ENCODE measurements around the gene UBE2J2. TPM values are rescaled to one million over a fixed set of nuclear protein-coding genes. Genes with fewer than 3 reads are reported as not detected.

Gene UBE2J2
- total and polyA plus RNA-seq, 2 of the 13 experiments (the other 11 are each of a cell fraction or from before 2014, with no cell fraction given), result 25.4 to 29.4 TPM

- TF ChIP-seq NRL (CRISPR knock-in tag; IDR thresholded peaks at IDR 0.05; ENCODE audit: borderline replicate concordance), result no peak; the same call in 1 of the 2 replicates
- no peak for TF ChIP-seq TFAP4 (IDR thresholded peaks at IDR 0.05; ENCODE audit: borderline replicate concordance, low read depth)
- no peak for TF ChIP-seq ZNF891 (CRISPR knock-in tag; IDR thresholded peaks at IDR 0.05)
- no peak for TF ChIP-seq NFE2L2 (IDR thresholded peaks at IDR 0.05; ENCODE audit: low read length)
- TF ChIP-seq PHF8 (CRISPR knock-in tag; IDR thresholded peaks at IDR 0.05), result peak; percentile 53; the same call in 1 of the 2 replicates
- no peak for TF ChIP-seq HNRNPUL1 (IDR thresholded peaks at IDR 0.05; ENCODE audit: low read depth, low read length)
- TF ChIP-seq ZNF841 (CRISPR knock-in tag; IDR thresholded peaks at IDR 0.05; ENCODE audit: borderline replicate concordance), result no peak
- no peak for TF ChIP-seq RFXANK (CRISPR knock-in tag; IDR thresholded peaks at IDR 0.05)
- TF ChIP-seq ADNP (CRISPR knock-in tag; IDR thresholded peaks at IDR 0.05), result peak; percentile 84
- TF ChIP-seq, protein P1, sequence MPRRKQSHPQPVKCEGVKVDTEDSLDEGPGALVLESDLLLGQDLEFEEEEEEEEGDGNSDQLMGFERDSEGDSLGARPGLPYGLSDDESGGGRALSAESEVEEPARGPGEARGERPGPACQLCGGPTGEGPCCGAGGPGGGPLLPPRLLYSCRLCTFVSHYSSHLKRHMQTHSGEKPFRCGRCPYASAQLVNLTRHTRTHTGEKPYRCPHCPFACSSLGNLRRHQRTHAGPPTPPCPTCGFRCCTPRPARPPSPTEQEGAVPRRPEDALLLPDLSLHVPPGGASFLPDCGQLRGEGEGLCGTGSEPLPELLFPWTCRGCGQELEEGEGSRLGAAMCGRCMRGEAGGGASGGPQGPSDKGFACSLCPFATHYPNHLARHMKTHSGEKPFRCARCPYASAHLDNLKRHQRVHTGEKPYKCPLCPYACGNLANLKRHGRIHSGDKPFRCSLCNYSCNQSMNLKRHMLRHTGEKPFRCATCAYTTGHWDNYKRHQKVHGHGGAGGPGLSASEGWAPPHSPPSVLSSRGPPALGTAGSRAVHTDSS (CRISPR knock-in tag; conservative IDR thresholded peaks at IDR 0.05), result no peak
- peak; percentile 18; the same call in 1 of the 2 replicates for TF ChIP-seq PHF20 (CRISPR knock-in tag; IDR thresholded peaks at IDR 0.05)
- TF ChIP-seq, protein P2, sequence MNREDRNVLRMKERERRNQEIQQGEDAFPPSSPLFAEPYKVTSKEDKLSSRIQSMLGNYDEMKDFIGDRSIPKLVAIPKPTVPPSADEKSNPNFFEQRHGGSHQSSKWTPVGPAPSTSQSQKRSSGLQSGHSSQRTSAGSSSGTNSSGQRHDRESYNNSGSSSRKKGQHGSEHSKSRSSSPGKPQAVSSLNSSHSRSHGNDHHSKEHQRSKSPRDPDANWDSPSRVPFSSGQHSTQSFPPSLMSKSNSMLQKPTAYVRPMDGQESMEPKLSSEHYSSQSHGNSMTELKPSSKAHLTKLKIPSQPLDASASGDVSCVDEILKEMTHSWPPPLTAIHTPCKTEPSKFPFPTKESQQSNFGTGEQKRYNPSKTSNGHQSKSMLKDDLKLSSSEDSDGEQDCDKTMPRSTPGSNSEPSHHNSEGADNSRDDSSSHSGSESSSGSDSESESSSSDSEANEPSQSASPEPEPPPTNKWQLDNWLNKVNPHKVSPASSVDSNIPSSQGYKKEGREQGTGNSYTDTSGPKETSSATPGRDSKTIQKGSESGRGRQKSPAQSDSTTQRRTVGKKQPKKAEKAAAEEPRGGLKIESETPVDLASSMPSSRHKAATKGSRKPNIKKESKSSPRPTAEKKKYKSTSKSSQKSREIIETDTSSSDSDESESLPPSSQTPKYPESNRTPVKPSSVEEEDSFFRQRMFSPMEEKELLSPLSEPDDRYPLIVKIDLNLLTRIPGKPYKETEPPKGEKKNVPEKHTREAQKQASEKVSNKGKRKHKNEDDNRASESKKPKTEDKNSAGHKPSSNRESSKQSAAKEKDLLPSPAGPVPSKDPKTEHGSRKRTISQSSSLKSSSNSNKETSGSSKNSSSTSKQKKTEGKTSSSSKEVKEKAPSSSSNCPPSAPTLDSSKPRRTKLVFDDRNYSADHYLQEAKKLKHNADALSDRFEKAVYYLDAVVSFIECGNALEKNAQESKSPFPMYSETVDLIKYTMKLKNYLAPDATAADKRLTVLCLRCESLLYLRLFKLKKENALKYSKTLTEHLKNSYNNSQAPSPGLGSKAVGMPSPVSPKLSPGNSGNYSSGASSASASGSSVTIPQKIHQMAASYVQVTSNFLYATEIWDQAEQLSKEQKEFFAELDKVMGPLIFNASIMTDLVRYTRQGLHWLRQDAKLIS (CRISPR knock-in tag; IDR thresholded peaks at IDR 0.05), result no peak
- no peak for TF ChIP-seq ZNF362 (CRISPR knock-in tag; IDR thresholded peaks at IDR 0.05; ENCODE audit: borderline replicate concordance)
- peak; percentile 54 for TF ChIP-seq SPEN (CRISPR knock-in tag; IDR thresholded peaks at IDR 0.05; ENCODE audit: low read depth)
- TF ChIP-seq ZNF619 (CRISPR knock-in tag; IDR thresholded peaks at IDR 0.05), result no peak
- no peak for TF ChIP-seq SIN3A (IDR thresholded peaks at IDR 0.05; ENCODE audit: borderline replicate concordance, low read depth, low read length)
- TF ChIP-seq ZSCAN31 (CRISPR knock-in tag; IDR thresholded peaks at IDR 0.05; ENCODE audit: low read depth), result no peak; the same call in 1 of the 2 replicates
- no peak for TF ChIP-seq SP140L (CRISPR knock-in tag; IDR thresholded peaks at IDR 0.05; ENCODE audit: borderline replicate concordance)
- TF ChIP-seq ZNF432 (CRISPR knock-in tag; IDR thresholded peaks at IDR 0.05; ENCODE audit: borderline replicate concordance), result no peak
- no peak for TF ChIP-seq CENPX (CRISPR knock-in tag; IDR thresholded peaks at IDR 0.05)
- no peak for TF ChIP-seq ZBTB42 (CRISPR knock-in tag; IDR thresholded peaks at IDR 0.05)
- TF ChIP-seq MAX (IDR thresholded peaks at IDR 0.05), result peak; percentile 76
Observed at GRCh38 chr1:1287288-1288110, 13.8 kb upstream of the UBE2J2 start (continued).

Data from HepG2 (cell line).